HEK293 (cell line): ENCODE data around the gene NRN1L.

ENCODE experiments used
- CTCF ChIA-PET: fragments of 350-600 bp; formaldehyde crosslinking; extraction: SDS; loops from one replicate; lab custom pipeline; 2021; ENCODE audit warnings: antibody characterized with exemption; lab: Yijun Ruan, JAX
- POLR2A ChIA-PET: fragments of 300-600 bp; formaldehyde crosslinking; extraction: SDS; loops from one replicate; lab custom pipeline; 2020; ENCODE audit warnings: antibody characterized with exemption, inconsistent platforms; lab: Yijun Ruan, JAX
- H3K27ac ChIP-seq: fragments of 200-500 bp; sonication (Bioruptor generic); 2 replicates; pipeline ENCODE4 v1.5.1; 2014; ENCODE audit warnings: low read depth, low read length, control low read depth, inconsistent platforms; ENCODE audit errors: extremely low read depth
- H3K36me3 ChIP-seq, 2 experiments: fragments of 200-500 bp in 1 of 2; sonication (Bioruptor generic) in 1 of 2; 1 replicate in 1 of 2; 2 replicates in 1 of 2; pipeline ENCODE4 v1.5.1; 2014 to 2017; ENCODE audit warnings: inconsistent platforms in 2 of 2, low read length in 2 of 2; ENCODE audit not compliant: control insufficient read depth in 2 of 2, insufficient read depth in 1 of 2
- H3K4me1 ChIP-seq: fragments of 200-500 bp; sonication (Bioruptor generic); 2 replicates; pipeline ENCODE4 v1.5.1; 2014; ENCODE audit warnings: mild to moderate bottlenecking, low read length, inconsistent platforms; ENCODE audit not compliant: control insufficient read depth, insufficient read depth
- H3K4me3 ChIP-seq: 2 replicates; pipeline ENCODE4 v1.5.1; 2011; ENCODE audit warnings: low read depth, mild to moderate bottlenecking, control low read depth, low read length, moderate library complexity
- H3K9me3 ChIP-seq: fragments of 200-500 bp; sonication (Bioruptor generic); 2 replicates; pipeline ENCODE4 v1.5.1; 2014; ENCODE audit warnings: low read depth, low read length, inconsistent platforms; ENCODE audit not compliant: control insufficient read depth, insufficient read depth
- GLI4 ChIP-seq: fragments of 450-650 bp; formaldehyde crosslinking; IDR thresholded peaks from 2 replicates; pipeline ENCODE4 v1.5.1; 2016; ENCODE audit warnings: missing biosample characterization, missing genetic modification characterization
- MEIS1 ChIP-seq: sonication (generic); formaldehyde crosslinking; IDR thresholded peaks from 2 replicates; pipeline ENCODE4 v1.8.1; 2022; ENCODE audit warnings: missing genetic modification reagents, mild to moderate bottlenecking, borderline replicate concordance
- ZBTB48 ChIP-seq: fragments of 450-650 bp; formaldehyde crosslinking; IDR thresholded peaks from 2 replicates; pipeline ENCODE4 v1.5.1; 2016; ENCODE audit warnings: missing biosample characterization, missing genetic modification characterization
- ZNF202 ChIP-seq: fragments of 450-650 bp; formaldehyde crosslinking; IDR thresholded peaks from 2 replicates; pipeline ENCODE4 v1.5.1; 2016; ENCODE audit warnings: missing biosample characterization, missing genetic modification characterization, borderline replicate concordance
- ZNF621 ChIP-seq: fragments of 450-650 bp; formaldehyde crosslinking; IDR thresholded peaks from 2 replicates; pipeline ENCODE4 v1.5.1; 2017; ENCODE audit warnings: missing biosample characterization, missing genetic modification characterization
- ZNF701 ChIP-seq: fragments of 450-650 bp; formaldehyde crosslinking; IDR thresholded peaks from 2 replicates; pipeline ENCODE4 v1.5.1; 2016; ENCODE audit warnings: missing biosample characterization, missing genetic modification characterization
- ZNF777 ChIP-seq: fragments of 450-650 bp; formaldehyde crosslinking; IDR thresholded peaks from 2 replicates; pipeline ENCODE4 v1.5.1; 2017; ENCODE audit warnings: missing biosample characterization, missing genetic modification characterization, borderline replicate concordance
- ZNF792 ChIP-seq: fragments of 450-650 bp; formaldehyde crosslinking; IDR thresholded peaks from 2 replicates; pipeline ENCODE4 v1.5.1; 2016; ENCODE audit warnings: missing biosample characterization, missing genetic modification characterization
- ZSCAN23 ChIP-seq: fragments of 450-650 bp; formaldehyde crosslinking; IDR thresholded peaks from 2 replicates; pipeline ENCODE4 v1.5.1; 2016; ENCODE audit warnings: missing biosample characterization, missing genetic modification characterization
- TF ChIP-seq, protein P1 (sequence below): fragments of 450-650 bp; formaldehyde crosslinking; IDR thresholded peaks from 2 replicates; pipeline ENCODE4 v1.5.1; 2017; ENCODE audit warnings: missing biosample characterization, missing genetic modification characterization
- TF ChIP-seq, protein P2 (sequence below): fragments of 450-650 bp; formaldehyde crosslinking; IDR thresholded peaks from 2 replicates; pipeline ENCODE4 v1.5.1; 2016; ENCODE audit warnings: missing biosample characterization, missing genetic modification characterization, borderline replicate concordance
- TF ChIP-seq, protein P3 (sequence below): fragments of 450-650 bp; formaldehyde crosslinking; IDR thresholded peaks from 2 replicates; pipeline ENCODE4 v1.5.1; 2016; ENCODE audit warnings: missing biosample characterization, missing genetic modification characterization, borderline replicate concordance
- TF ChIP-seq, protein P4 (sequence below): fragments of 450-650 bp; formaldehyde crosslinking; IDR thresholded peaks from 2 replicates; pipeline ENCODE4 v1.5.1; 2016; ENCODE audit warnings: missing biosample characterization, missing genetic modification characterization
- TF ChIP-seq, protein P5 (sequence below): fragments of 450-650 bp; formaldehyde crosslinking; IDR thresholded peaks from 2 replicates; pipeline ENCODE4 v1.5.1; 2016; ENCODE audit warnings: missing biosample characterization, missing genetic modification characterization
- TF ChIP-seq, protein P6 (sequence below): fragments of 450-650 bp; formaldehyde crosslinking; IDR thresholded peaks from 2 replicates; pipeline ENCODE4 v1.5.1; 2017; ENCODE audit warnings: missing biosample characterization, missing genetic modification characterization

The NRN1L gene

DNA sequence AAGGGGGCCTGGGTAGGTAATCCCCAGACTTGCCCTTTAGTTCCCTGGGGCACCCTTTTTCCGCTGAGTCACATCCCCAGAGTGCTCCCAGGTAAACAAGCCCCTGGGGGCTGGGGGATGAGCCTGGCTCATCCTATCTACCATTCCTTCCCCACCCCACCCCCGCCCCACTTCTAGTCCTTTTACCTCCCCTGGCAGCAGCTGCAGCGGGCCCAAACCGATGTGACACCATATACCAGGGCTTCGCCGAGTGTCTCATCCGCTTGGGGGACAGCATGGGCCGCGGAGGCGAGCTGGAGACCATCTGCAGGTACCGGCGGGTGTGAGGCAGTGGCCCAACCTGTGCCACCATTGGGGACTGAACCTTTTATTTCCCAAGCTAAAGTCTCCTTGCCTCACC, 860 bp downstream of the NRN1L start:
- CTCF ChIA-PET, result interaction anchor here (0.6 to 3.3 kb wide), 8 partner anchors 36 to 70 kb away, joined by 3 to 17 read pairs (median 4); partner anchors contain the start of gene PSMB10
- Histone ChIP-seq H3K27ac (no peak overlapping the region), H3K4me3 (no peak overlapping the region), H3K36me3 (peaks cover 0 to 51% of the 10 kb centered on the region in 2 experiments; a peak in 1 of 3 replicates), H3K4me1 (peaks cover 3% of the 10 kb centered on the region; the same call in 1 of the 2 replicates), H3K9me3 (no peaks in the 10 kb centered on the region)
- POLR2A ChIA-PET, result interaction anchor here (0.6 to 1.3 kb wide), 4 partner anchors 13 to 642 kb away, joined by 3 to 4 read pairs (median 3); no protein-coding TSS in a partner anchor
- TF ChIP-seq, protein P1, sequence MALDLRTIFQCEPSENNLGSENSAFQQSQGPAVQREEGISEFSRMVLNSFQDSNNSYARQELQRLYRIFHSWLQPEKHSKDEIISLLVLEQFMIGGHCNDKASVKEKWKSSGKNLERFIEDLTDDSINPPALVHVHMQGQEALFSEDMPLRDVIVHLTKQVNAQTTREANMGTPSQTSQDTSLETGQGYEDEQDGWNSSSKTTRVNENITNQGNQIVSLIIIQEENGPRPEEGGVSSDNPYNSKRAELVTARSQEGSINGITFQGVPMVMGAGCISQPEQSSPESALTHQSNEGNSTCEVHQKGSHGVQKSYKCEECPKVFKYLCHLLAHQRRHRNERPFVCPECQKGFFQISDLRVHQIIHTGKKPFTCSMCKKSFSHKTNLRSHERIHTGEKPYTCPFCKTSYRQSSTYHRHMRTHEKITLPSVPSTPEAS (tag by site-specific recombination), result no peak
- TF ChIP-seq, protein P2, sequence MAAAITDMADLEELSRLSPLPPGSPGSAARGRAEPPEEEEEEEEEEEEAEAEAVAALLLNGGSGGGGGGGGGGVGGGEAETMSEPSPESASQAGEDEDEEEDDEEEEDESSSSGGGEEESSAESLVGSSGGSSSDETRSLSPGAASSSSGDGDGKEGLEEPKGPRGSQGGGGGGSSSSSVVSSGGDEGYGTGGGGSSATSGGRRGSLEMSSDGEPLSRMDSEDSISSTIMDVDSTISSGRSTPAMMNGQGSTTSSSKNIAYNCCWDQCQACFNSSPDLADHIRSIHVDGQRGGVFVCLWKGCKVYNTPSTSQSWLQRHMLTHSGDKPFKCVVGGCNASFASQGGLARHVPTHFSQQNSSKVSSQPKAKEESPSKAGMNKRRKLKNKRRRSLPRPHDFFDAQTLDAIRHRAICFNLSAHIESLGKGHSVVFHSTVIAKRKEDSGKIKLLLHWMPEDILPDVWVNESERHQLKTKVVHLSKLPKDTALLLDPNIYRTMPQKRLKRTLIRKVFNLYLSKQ, result no peak
- no peak for TF ChIP-seq ZSCAN23 (tag by site-specific recombination)
- no peak for TF ChIP-seq ZNF792 (tag by site-specific recombination)
- TF ChIP-seq, protein P3, sequence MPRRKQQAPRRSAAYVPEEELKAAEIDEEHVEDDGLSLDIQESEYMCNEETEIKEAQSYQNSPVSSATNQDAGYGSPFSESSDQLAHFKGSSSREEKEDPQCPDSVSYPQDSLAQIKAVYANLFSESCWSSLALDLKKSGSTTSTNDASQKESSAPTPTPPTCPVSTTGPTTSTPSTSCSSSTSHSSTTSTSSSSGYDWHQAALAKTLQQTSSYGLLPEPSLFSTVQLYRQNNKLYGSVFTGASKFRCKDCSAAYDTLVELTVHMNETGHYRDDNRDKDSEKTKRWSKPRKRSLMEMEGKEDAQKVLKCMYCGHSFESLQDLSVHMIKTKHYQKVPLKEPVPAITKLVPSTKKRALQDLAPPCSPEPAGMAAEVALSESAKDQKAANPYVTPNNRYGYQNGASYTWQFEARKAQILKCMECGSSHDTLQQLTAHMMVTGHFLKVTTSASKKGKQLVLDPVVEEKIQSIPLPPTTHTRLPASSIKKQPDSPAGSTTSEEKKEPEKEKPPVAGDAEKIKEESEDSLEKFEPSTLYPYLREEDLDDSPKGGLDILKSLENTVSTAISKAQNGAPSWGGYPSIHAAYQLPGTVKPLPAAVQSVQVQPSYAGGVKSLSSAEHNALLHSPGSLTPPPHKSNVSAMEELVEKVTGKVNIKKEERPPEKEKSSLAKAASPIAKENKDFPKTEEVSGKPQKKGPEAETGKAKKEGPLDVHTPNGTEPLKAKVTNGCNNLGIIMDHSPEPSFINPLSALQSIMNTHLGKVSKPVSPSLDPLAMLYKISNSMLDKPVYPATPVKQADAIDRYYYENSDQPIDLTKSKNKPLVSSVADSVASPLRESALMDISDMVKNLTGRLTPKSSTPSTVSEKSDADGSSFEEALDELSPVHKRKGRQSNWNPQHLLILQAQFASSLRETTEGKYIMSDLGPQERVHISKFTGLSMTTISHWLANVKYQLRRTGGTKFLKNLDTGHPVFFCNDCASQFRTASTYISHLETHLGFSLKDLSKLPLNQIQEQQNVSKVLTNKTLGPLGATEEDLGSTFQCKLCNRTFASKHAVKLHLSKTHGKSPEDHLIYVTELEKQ, result no peak
- no peak for TF ChIP-seq ZNF202 (tag by site-specific recombination)
- no peak for TF ChIP-seq ZNF701 (tag by site-specific recombination)
- no peak for TF ChIP-seq ZNF621
- TF ChIP-seq, protein P4, sequence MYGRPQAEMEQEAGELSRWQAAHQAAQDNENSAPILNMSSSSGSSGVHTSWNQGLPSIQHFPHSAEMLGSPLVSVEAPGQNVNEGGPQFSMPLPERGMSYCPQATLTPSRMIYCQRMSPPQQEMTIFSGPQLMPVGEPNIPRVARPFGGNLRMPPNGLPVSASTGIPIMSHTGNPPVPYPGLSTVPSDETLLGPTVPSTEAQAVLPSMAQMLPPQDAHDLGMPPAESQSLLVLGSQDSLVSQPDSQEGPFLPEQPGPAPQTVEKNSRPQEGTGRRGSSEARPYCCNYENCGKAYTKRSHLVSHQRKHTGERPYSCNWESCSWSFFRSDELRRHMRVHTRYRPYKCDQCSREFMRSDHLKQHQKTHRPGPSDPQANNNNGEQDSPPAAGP (tag by site-specific recombination), result no peak

DNA sequence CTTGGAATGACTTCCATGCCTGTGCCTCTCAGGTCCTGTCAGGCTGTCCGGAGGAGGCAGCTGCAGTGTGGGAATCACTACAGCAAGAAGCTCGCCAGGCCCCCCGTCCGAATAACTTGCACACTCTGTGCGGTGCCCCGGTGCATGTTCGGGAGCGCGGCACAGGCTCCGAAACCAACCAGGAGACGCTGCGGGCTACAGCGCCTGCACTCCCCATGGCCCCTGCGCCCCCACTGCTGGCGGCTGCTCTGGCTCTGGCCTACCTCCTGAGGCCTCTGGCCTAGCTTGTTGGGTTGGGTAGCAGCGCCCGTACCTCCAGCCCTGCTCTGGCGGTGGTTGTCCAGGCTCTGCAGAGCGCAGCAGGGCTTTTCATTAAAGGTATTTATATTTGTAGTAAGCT, 1.3 kb downstream of the NRN1L start:
- H3K4me3 ChIP-seq, result no peak overlapping the region
- POLR2A ChIA-PET, result interaction anchor here (0.6 to 1.4 kb wide), 4 partner anchors 13 to 642 kb away, joined by 3 to 4 read pairs (median 4); no protein-coding TSS in a partner anchor
- peaks cover 3% of the 10 kb centered on the region; the same call in 1 of the 2 replicates for H3K4me1 ChIP-seq
- H3K9me3 ChIP-seq, result no peaks in the 10 kb centered on the region
- no peak overlapping the region for H3K27ac ChIP-seq
- CTCF ChIA-PET, result interaction anchor here (0.6 to 1.4 kb wide), 7 partner anchors 11 to 70 kb away, joined by 3 to 5 read pairs (median 3); no protein-coding TSS in a partner anchor
- no peak for TF ChIP-seq MEIS1 (CRISPR knock-in tag)
- TF ChIP-seq, all 188 proteins: peak for 0
- peaks cover 0 to 47% of the 10 kb centered on the region in 2 experiments; a peak in 1 of 3 replicates for H3K36me3 ChIP-seq

DNA sequence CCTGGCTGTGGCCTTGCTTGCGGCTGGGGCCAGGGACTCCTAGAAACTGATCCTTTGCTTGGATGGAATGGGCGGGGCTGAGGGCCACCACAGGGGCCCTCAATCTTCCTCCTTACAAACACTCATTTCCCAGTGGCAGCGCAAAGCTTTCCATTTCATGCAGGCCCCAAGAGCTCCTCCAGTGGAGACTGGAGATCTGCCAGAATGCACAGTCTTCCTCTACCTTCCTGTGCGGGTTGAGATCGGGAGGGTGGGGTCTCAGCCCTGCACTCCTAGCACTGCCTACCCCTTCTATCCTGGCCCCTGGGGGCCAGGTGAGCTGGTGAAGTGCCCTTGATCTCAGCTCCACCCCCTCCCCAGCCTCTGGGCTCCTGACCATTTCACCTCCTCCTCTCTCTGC, 1.7 kb downstream of the NRN1L start:
- H3K36me3 ChIP-seq, result peaks cover 0 to 42% of the 10 kb centered on the region in 2 experiments; a peak in 1 of 3 replicates
- H3K9me3 ChIP-seq, result no peaks in the 10 kb centered on the region
- ChIA-PET CTCF (interaction anchor here (0.6 to 1.4 kb wide), 5 partner anchors 11 to 71 kb away, joined by 3 to 5 read pairs (median 3); no protein-coding TSS in a partner anchor), POLR2A (interaction anchor here (1.2 to 1.4 kb wide), 3 partner anchors 12 to 49 kb away, joined by 3 to 4 read pairs (median 3); no protein-coding TSS in a partner anchor)
- peaks cover 3% of the 10 kb centered on the region; the same call in 1 of the 2 replicates for H3K4me1 ChIP-seq
- no peak overlapping the region for H3K4me3 ChIP-seq
- H3K27ac ChIP-seq, result no peak overlapping the region
- TF ChIP-seq, protein P5, sequence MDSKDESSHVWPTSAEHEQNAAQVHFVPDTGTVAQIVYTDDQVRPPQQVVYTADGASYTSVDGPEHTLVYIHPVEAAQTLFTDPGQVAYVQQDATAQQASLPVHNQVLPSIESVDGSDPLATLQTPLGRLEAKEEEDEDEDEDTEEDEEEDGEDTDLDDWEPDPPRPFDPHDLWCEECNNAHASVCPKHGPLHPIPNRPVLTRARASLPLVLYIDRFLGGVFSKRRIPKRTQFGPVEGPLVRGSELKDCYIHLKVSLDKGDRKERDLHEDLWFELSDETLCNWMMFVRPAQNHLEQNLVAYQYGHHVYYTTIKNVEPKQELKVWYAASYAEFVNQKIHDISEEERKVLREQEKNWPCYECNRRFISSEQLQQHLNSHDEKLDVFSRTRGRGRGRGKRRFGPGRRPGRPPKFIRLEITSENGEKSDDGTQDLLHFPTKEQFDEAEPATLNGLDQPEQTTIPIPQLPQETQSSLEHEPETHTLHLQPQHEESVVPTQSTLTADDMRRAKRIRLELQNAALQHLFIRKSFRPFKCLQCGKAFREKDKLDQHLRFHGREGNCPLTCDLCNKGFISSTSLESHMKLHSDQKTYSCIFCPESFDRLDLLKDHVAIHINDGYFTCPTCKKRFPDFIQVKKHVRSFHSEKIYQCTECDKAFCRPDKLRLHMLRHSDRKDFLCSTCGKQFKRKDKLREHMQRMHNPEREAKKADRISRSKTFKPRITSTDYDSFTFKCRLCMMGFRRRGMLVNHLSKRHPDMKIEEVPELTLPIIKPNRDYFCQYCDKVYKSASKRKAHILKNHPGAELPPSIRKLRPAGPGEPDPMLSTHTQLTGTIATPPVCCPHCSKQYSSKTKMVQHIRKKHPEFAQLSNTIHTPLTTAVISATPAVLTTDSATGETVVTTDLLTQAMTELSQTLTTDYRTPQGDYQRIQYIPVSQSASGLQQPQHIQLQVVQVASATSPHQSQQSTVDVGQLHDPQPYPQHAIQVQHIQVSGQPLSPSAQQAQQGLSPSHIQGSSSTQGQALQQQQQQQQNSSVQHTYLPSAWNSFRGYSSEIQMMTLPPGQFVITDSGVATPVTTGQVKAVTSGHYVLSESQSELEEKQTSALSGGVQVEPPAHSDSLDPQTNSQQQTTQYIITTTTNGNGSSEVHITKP (tag by site-specific recombination), result no peak
- TF ChIP-seq ZNF777 (tag by site-specific recombination) (no peak), GLI4 (tag by site-specific recombination) (no peak), ZBTB48 (no peak)
- TF ChIP-seq, protein P1 (tag by site-specific recombination), result no peak
- TF ChIP-seq, protein P6, sequence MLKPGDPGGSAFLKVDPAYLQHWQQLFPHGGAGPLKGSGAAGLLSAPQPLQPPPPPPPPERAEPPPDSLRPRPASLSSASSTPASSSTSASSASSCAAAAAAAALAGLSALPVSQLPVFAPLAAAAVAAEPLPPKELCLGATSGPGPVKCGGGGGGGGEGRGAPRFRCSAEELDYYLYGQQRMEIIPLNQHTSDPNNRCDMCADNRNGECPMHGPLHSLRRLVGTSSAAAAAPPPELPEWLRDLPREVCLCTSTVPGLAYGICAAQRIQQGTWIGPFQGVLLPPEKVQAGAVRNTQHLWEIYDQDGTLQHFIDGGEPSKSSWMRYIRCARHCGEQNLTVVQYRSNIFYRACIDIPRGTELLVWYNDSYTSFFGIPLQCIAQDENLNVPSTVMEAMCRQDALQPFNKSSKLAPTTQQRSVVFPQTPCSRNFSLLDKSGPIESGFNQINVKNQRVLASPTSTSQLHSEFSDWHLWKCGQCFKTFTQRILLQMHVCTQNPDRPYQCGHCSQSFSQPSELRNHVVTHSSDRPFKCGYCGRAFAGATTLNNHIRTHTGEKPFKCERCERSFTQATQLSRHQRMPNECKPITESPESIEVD, result no peak
